IPS-20b (cell line): ENCODE measurements around the gene MRPL18.
"Not testable (repeated sequence)": the region's sequence is repeated elsewhere in the genome, so short reads cannot be mapped to it uniquely, and the experiment has no call there.

Source experiments
- H3K27ac ChIP-seq: one replicate; pipeline ENCODE4 v1.5.1; 2013; ENCODE audit warnings: low read length
- H3K27me3 ChIP-seq: 2 replicates; pipeline ENCODE4 v1.6.1; 2013; ENCODE audit warnings: mild to moderate bottlenecking, low read length, inconsistent platforms; ENCODE audit not compliant: insufficient read depth
- H3K36me3 ChIP-seq: 2 replicates; pipeline ENCODE4 v1.6.1; 2013; ENCODE audit warnings: low read depth, mild to moderate bottlenecking, inconsistent platforms, low read length, moderate library complexity; ENCODE audit not compliant: insufficient read depth
- H3K4me1 ChIP-seq: 2 replicates; pipeline ENCODE4 v1.6.1; 2013; ENCODE audit warnings: mild to moderate bottlenecking, control low read depth, inconsistent platforms, low read length, moderate library complexity; ENCODE audit not compliant: insufficient read depth
- H3K4me3 ChIP-seq: 2 replicates; pipeline ENCODE4 v1.5.1; 2013; ENCODE audit warnings: mild to moderate bottlenecking, low read length, inconsistent platforms
- H3K9ac ChIP-seq: 2 replicates; pipeline ENCODE4 v1.6.1; 2013; ENCODE audit warnings: low read depth, mild to moderate bottlenecking, inconsistent platforms, low read length, moderate library complexity
- H3K9me3 ChIP-seq: 2 replicates; pipeline ENCODE4 v1.6.1; 2013; ENCODE audit warnings: mild to moderate bottlenecking, low read depth, low read length, inconsistent platforms; ENCODE audit not compliant: insufficient read depth

Gene MRPL18

DNA sequence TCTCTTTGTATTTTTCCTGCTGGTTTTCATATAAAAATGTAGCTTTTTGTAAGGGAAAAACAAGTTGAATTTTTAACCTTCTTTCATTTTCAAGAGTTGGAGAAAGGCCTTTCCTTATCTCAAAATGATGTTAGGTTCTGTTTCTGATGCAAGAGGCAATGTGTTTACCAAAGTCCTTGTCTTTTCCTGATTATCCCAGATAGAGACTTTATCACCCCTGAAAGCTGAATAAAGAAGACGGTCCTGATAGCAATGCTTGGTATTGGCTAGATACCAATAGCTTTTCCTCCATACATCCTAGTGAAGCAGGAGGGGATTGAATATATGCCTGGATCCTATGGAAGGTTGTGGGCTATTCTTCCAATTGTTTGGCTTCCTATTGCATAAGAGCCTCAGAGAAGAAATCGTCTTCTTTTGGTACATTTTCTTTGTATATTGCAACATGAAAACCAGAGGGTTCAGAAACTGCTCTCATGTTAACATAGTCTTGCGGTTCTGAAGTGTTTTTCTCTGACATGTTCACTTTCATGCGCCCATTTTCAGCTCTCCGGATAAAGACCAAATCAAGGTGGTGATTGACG, 15.3 kb downstream of the MRPL18 start:
- Histone ChIP-seq H3K36me3 (no peaks in the 10 kb centered on the region), H3K27ac (no peak overlapping the region), H3K9me3 (no peaks in the 10 kb centered on the region), H3K9ac (no peak overlapping the region), H3K4me3 (no peak overlapping the region), H3K4me1 (no peaks in the 10 kb centered on the region), H3K27me3 (no peaks in the 10 kb centered on the region)

DNA sequence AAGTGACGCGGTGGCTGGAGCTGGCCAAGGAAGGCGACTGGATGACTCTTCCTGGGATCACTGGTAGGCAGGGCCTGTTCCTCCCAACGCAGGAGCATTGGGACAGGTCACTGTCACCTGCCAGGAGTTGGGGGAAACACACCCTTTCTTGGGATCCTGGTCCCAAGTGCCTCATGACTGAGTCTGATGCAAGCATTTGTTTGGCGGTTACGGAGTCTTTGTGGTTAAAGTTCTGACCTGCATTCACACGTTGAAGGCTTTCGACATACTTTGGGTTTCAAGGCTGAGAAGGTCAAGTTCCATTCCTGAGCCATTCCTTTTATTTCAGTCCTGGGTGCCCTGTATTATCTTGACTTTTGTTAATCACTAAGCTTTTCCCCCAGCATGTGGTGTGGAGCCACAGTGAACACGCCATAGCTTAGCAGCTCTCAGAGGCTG, 15.8 kb downstream of the MRPL18 start:
- H3K9me3 ChIP-seq: no peaks in the 10 kb centered on the region
- H3K27me3 ChIP-seq: no peaks in the 10 kb centered on the region
- no peaks in the 10 kb centered on the region for H3K4me1 ChIP-seq
- no peaks in the 10 kb centered on the region for H3K36me3 ChIP-seq
- no peak overlapping the region for H3K27ac ChIP-seq
- H3K4me3 ChIP-seq: no peak overlapping the region
- H3K9ac ChIP-seq: no peak overlapping the region

DNA sequence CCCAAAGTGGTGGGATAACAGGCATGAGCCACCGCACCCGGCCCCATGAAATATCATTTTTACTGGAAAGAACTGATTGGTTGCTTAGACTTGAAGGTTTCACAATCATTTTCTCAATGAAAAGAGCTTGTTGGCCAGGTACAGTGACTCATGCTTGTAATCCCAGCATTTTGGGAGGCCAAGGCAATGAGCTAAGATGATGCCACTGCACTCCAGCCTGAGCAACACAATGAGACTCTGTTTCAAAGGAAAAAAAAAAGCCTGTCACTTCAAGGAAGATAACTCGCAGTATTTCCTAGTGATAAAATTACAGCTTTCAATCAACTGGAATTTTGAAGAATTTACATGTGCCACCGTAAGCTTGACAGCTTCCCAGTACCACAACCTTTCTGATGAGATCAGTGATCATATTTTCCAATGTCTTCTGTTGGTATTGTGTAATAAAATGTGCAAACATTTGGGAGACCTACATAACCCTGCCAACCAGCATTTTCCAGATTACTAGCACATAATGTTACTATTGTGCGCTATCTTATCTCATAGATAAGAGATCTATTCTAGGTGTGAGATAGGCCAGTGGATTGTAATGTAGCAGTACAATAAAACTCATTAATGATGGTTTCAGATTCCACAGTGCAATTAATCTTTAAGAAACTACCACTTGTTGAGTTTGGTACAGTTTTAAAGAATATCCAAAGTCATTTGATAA, 17.0 kb downstream of the MRPL18 start:
- H3K27ac ChIP-seq: no peak overlapping the region
- H3K9me3 ChIP-seq: no peaks in the 10 kb centered on the region
- H3K4me1 ChIP-seq: no peaks in the 10 kb centered on the region; the same call in 1 of the 2 replicates
- H3K9ac ChIP-seq: no peak overlapping the region
- no peak overlapping the region for H3K4me3 ChIP-seq
- H3K27me3 ChIP-seq: no peaks in the 10 kb centered on the region
- no peaks in the 10 kb centered on the region for H3K36me3 ChIP-seq

DNA sequence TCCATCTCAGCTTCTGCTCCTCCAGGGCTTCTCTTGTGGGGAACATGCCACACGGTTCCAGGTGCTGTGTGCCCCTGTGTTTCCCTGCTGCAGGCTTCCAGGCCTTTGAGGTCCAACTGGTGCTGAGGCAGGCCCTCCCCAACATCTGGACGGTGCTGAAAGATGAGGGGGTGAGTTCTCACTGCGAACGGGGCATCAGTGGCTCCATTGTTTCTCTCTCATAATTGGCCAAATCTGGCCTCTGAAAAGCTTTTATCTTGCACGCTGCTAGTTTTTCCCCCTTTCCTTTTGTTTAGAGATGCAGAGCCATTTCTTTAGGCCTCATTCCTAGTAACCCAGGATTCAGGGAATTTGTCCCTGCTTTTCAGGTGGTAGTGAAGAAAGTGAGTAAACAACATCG, 18.4 kb downstream of the MRPL18 start:
- H3K9me3 ChIP-seq: no peaks in the 10 kb centered on the region
- H3K4me1 ChIP-seq: no peaks in the 10 kb centered on the region; the same call in 1 of the 2 replicates
- H3K4me3 ChIP-seq: no peak overlapping the region

DNA sequence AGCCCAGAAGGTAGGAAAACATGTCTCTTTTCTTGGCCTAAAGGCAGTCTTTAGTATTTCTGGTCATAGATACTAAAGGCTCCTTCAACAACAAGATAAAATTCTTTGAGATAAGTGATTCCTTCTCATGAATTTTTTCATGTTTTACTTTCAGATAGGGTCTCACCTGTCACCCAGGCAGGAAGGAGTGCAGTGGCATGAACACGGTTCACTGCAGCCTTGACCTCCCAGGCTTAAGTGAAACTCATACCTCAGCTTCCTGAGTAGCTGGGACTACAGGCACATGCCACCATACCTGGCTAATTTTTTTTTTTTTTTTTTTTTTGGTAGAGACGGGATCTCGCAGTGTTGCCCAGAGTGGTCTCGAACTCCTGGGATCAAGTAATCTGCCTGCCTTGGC, 18.9 kb downstream of the MRPL18 start:
- no peaks in the 10 kb centered on the region; the same call in 1 of the 2 replicates for H3K4me1 ChIP-seq
- H3K27me3 ChIP-seq: no peaks in the 10 kb centered on the region
- H3K27ac ChIP-seq: no peak overlapping the region
- no peaks in the 10 kb centered on the region for H3K9me3 ChIP-seq
- no peak overlapping the region for H3K9ac ChIP-seq
- no peak overlapping the region for H3K4me3 ChIP-seq
- H3K36me3 ChIP-seq: no peaks in the 10 kb centered on the region

More for the DNA sequence above, 18.4 kb downstream of the MRPL18 start:
- Histone ChIP-seq H3K9ac (no peak overlapping the region), H3K27ac (no peak overlapping the region), H3K27me3 (no peaks in the 10 kb centered on the region), H3K36me3 (no peaks in the 10 kb centered on the region)

DNA sequence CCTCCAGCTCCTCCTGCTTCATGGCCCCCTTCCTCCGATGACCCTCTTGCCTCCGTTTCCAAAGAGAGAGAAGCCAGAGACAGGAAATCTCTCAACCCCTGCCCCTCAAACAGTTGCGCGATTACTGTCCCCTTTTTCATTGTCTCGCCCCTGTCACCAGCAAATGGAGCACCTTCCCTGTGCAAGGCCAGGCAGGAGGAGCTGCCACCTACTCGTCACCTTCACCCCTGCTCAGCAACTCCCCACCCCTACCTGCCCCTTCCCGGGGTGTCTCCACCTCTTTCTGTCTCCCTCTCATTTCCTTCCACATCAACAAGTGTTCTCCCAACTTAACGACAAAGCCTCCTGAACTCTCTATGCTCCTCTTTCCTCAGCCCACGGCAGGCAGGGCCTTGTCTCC, 23.5 kb downstream of the MRPL18 start:
- H3K27me3 ChIP-seq: no peaks in the 10 kb centered on the region
- H3K9ac ChIP-seq: no peak overlapping the region
- no peak overlapping the region for H3K27ac ChIP-seq
- no peaks in the 10 kb centered on the region; the same call in 1 of the 2 replicates for H3K4me1 ChIP-seq
- H3K9me3 ChIP-seq: no peaks in the 10 kb centered on the region
- H3K4me3 ChIP-seq: no peak overlapping the region
- H3K36me3 ChIP-seq: no peaks in the 10 kb centered on the region

DNA sequence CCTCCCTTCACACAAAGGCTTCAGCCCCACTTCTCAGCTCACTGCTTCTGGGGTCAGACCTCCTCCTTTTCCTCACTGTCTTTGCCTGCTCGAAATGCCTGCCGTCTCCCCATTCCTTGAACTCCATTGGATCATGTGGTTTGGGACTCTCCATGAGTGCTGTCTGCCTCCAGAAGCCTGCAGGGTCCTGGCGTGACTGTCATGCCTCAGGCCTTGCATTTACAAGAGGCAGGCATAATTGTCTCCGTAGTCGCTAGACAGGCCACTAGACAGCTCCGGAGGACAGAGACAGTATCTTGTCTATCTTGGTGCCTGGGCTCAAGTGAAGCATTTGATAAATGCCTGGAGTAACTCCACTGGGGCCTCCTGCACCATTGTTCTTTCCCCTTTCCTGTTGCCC, 25.1 kb downstream of the MRPL18 start:
- Histone ChIP-seq H3K36me3 (no peaks in the 10 kb centered on the region), H3K27me3 (no peaks in the 10 kb centered on the region; the same call in 1 of the 2 replicates), H3K27ac (no peak overlapping the region), H3K9ac (no peak overlapping the region), H3K9me3 (no peaks in the 10 kb centered on the region), H3K4me1 (no peaks in the 10 kb centered on the region; the same call in 1 of the 2 replicates), H3K4me3 (no peak overlapping the region)

DNA sequence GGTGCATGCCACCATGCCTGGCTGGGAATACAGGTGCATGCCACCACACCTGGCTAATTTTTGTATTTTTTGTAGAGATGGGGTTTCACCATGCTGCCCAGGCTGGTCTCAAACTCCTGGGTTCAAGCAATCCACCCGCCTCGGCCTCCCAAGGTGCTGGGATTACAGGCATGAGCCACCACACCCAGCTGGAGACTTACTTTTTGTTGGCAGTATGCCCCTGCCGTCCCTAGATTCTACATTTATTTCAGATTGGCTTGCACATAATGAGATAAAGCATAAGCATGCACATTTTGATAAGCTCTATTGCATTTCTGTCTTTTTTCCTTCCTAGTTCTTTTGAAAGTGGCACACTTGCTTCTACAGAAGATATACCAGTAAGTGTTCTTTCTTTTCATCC, 26.5 kb downstream of the MRPL18 start:
- H3K9me3 ChIP-seq, H3K4me3 ChIP-seq, H3K27ac ChIP-seq, H3K36me3 ChIP-seq, H3K4me1 ChIP-seq, H3K9ac ChIP-seq, H3K27me3 ChIP-seq: not testable (repeated sequence)

DNA sequence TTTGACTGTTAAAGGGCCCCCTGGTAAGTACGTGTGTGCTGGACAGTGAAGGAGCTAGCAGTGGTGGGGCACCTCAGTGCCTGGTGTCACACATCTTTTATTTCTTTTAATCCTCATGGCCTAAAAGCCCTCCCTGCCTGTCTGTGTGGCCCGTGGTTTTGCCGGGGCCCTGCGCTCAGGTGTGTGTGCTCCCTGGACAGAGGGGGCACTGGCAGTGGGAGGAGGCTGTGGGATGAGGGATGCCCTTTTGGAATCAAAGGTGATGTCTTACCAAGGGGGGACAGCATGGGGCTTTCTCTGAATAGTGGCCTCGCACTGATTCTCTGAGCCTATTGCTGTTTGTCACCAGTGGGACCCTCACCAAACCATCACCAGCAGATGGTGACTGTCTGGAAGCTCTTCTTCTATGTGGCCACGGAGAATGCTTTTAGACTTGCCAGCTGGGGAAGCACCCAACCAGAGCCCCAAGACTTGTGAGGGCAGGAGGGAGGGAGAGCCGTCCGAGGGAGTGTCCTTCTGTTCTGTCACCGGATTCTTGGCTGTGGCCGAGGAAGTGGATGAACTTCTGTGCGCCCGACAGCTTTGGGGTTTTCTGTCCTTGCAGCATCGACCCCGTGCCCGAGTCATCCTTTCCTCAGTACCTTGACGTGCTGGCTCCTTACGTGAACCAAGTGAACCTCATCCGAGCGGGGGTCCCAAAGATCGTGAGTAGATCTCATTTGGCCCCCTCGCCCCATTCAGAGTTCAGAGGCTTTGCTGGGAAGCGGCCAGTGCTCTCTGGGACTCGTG, 27.9 kb downstream of the MRPL18 start:
- Histone ChIP-seq H3K27ac (no peak overlapping the region), H3K36me3 (no peaks in the 10 kb centered on the region), H3K9me3 (no peaks in the 10 kb centered on the region), H3K4me3 (no peak overlapping the region), H3K9ac (no peak overlapping the region), H3K27me3 (no peaks in the 10 kb centered on the region; the same call in 1 of the 2 replicates), H3K4me1 (peaks cover 3% of the 10 kb centered on the region; the same call in 1 of the 2 replicates)

DNA sequence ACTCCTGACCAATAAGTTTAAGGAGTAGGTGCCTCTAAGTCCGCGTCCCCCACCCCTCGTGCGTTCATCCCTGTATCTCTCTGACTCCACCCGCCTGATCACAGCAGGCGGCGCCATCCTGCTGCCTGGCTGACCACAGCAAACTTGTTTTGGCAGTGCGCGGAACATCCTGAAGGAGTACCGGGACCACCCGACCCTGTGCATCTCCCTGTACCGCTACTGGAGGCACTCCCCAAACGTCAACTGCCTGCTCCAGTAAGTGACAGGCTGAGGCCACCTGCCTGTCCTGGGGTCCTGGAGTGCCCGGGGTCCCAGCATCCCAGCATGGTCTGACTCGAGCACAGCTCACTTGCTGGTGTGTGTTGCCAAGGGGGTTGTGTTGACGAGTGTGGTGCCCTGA, 28.8 kb downstream of the MRPL18 start:
- Histone ChIP-seq H3K4me3 (no peak overlapping the region), H3K36me3 (no peaks in the 10 kb centered on the region), H3K27ac (no peak overlapping the region), H3K9me3 (no peaks in the 10 kb centered on the region), H3K9ac (no peak overlapping the region), H3K27me3 (no peaks in the 10 kb centered on the region; the same call in 1 of the 2 replicates), H3K4me1 (peaks cover 3% of the 10 kb centered on the region; the same call in 1 of the 2 replicates)

DNA sequence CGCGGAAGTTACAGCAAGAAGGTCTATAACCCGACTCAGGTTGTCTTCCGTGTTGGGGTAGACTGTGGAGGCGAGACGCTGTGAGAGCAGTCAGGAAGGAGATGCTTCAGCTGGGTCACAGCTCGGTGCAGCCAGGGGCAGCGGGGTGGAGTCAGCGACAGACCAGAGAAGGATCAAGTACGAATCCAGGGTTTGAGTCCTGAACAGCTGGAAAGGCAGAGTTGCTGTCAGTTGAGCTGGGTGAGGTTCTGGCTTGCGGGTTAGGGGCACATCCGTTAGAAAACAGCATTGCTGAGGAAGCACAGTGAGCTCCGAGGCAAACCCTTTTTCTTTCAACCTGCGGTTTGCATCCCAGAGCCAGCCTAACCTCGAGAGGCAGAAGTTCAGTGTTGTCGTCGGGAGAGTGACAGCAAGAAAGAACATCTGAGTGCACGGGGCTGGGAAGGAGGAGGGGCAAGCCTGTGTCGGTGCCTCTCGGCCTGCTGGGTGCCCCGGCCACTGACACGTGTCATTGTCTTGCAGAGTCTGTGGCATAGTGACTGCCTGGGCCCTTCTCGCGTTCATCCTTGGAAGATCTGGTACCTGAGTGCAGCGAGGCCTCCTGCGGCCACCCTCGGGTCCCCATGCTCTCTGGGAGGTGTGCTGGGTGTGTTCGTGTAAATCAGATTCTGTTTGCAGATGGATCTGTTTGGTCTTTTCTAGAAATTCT, 29.8 kb downstream of the MRPL18 start:
- H3K27me3 ChIP-seq: no peaks in the 10 kb centered on the region; the same call in 1 of the 2 replicates
- no peak overlapping the region for H3K9ac ChIP-seq
- no peaks in the 10 kb centered on the region for H3K36me3 ChIP-seq
- H3K4me1 ChIP-seq: peaks cover 3% of the 10 kb centered on the region; the same call in 1 of the 2 replicates
- H3K4me3 ChIP-seq: peak overlapping the region; percentile 3; the same call in 1 of the 2 replicates
- no peaks in the 10 kb centered on the region for H3K9me3 ChIP-seq
- H3K27ac ChIP-seq: no peak overlapping the region
